HG02973 (cell line): ENCODE measurements around the gene ARNT2.
"Not testable (repeated sequence)": the region's sequence is repeated elsewhere in the genome, so short reads cannot be mapped to it uniquely, and the experiment has no call there.

Source experiments
- ATAC-seq: cut with Tn5 transposase; IDR thresholded peaks from one replicate; pipeline ENCODE4 v1.9.1; 2021; ENCODE audit warnings: moderate library complexity; ENCODE audit not compliant: unreplicated experiment

The ARNT2 gene

DNA sequence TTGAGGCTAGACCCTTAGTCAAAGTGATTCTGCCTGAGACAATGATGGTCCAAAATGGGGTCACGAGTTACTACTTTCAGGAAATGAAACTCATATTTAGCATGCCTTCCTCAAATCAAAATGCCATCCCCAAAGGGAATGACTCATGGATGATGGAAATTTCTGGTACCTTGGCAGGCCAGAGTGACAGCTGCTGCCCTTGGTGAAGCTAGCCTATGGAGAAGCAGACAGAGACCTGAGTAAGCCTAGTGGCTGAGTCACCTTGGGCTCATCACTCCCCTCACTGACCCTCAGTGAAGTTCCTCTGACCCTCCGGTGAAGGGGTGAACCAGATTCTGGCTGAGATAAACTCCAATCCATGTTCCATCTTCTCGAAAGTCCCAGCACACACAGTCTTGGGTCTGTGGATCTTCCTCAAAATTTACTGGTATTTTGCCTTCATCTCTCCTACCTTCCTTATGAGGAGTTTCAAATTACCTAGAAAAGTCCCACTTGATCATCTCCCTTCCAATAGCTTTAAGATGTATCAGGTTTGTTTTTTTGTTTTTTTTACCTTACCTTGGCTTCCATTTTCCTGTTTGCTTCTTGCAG is 236.4 kb downstream of the ARNT2 start:
- no peak for ATAC-seq

DNA sequence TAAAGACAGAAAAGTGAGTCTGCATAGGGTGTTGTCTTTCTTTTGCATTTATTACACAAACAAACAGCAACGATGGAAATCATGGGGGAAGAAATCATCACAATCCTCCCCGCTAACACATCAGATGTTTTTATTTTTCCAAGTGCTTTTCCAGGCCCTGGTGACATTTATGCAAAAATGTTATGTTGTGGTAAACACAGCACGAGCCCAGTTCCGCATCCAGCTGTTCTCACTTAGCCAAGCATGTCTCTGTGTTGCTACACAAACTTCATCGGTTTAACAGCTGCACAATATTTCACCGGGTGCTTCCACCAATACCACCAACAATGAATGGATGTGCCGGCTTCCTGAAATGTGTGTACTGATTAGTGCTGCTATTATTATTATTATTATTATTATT is 237.2 kb downstream of the ARNT2 start:
- no peak for ATAC-seq

DNA sequence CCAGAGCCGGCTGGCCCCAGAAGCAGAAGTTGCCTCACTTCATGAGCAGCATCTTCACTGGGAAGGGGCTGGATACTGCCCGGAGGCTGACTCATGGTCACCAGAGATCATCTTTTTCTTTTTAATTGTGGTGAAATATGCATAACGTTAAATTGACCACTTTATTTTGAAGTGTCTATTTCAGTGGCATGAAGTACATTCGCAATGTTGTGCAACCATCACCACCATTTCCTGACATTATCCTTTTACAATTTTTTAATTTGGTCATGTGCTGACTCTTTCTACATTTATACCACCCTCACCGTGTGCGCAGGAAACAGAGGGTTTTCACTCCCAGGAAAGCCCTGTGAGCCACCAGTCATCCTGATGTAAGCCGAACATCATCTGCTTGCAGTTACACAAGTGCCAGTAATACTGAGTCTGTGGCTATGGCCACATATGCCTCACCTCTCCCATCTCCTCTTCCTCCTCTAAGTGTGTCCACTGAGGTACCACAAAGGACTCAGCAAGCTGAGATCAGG is 239.3 kb downstream of the ARNT2 start:
- ATAC-seq, result no peak

DNA sequence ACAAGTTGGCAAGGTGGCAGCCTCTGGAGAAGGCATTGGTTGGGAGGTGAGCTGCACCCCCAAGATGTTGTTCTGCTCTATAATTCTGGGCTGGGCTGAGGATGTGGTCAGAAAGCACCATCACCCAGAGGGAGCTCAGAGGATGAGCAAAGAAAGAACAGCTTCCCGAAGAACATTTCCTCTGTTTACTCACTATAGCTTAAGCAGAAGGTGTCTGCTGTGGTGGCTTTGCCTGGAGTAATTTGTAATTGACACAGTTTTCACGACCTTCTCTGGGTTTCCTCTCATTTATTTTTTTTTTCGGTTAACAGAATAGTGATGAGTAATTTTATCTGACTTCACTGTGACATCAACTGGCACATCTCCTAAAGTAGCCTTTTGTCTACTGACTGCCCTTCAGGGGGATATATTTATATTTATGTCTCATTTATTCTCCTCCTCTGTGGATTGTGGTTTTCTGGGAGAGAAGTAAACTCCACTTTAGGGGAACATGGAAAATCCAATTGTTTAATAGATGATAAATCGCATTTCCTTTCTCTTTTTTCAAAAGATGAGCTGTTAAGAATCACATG is 241.4 kb downstream of the ARNT2 start:
- ATAC-seq, result no peak

DNA sequence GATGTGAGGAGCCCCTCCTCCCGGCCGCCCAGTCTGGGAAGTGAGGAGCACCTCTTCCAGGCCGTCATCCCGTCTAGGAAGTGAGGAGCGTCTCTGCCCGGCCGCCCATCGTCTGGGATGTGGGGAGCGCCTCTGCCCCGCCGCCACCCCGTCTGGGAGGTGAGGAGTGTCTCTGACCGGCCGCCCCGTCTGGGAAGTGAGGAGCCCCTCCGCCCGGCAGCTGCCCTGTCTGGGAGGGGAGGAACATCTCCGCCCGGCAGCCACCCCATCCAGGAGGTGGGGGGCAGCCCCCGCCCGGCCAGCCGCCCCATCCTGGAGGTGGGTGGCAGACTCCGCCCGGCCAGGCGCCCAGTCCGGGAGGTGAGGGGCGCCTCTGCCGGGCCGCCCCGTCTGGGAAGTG is 243.2 kb downstream of the ARNT2 start:
- ATAC-seq, result not testable (repeated sequence)
